Measurements from ENCODE around the gene PTPN5.

DNA sequence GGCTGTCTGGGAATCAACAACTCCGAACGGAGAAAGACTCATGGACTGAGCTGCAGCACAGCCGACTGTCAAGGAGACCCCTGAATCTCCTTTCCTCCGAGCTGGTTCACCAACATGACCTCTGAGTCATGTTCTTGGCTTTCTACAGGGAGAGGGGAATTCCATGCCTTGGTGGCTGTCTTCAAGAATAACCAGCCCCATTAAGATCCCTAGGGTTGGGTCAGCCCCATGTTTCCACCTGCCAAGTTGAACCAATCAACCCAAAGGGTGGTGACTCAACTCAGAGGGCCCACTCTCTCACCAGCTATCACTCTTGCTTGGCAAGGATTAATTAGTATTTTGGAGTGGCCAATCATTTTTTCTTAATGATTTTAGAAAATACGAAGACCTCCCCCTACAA lies 37.3 kb downstream of the PTPN5 start:
- TF ChIP-seq GABPA (IDR thresholded peaks at IDR 0.05 in 1 of 2, conservative IDR thresholded peaks at IDR 0.05 in 1 of 2) (no peak), HNF4A (conservative IDR thresholded peaks at IDR 0.05) (no peak), RXRA (IDR thresholded peaks at IDR 0.05) (no peak), YY1 (IDR thresholded peaks at IDR 0.05) (no peak)
- TF ChIP-seq, protein P1, sequence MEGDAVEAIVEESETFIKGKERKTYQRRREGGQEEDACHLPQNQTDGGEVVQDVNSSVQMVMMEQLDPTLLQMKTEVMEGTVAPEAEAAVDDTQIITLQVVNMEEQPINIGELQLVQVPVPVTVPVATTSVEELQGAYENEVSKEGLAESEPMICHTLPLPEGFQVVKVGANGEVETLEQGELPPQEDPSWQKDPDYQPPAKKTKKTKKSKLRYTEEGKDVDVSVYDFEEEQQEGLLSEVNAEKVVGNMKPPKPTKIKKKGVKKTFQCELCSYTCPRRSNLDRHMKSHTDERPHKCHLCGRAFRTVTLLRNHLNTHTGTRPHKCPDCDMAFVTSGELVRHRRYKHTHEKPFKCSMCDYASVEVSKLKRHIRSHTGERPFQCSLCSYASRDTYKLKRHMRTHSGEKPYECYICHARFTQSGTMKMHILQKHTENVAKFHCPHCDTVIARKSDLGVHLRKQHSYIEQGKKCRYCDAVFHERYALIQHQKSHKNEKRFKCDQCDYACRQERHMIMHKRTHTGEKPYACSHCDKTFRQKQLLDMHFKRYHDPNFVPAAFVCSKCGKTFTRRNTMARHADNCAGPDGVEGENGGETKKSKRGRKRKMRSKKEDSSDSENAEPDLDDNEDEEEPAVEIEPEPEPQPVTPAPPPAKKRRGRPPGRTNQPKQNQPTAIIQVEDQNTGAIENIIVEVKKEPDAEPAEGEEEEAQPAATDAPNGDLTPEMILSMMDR (IDR thresholded peaks at IDR 0.05; ENCODE audit: low read depth, low read length, missing input control) = no peak
